Measurements from ENCODE around the gene IGFALS. TPM values are rescaled to one million over a fixed set of nuclear protein-coding genes. Genes with fewer than 3 reads are reported as not detected.
A peak's percentile ranks its signal among the peaks of the same experiment; 100 is the strongest.
"Not testable (repeated sequence)": the region's sequence is repeated elsewhere in the genome, so short reads cannot be mapped to it uniquely, and the experiment has no call there.

IGFALS gene
- total RNA-seq, 2 donors from 2014 or later = 0.82 to 1.9 TPM

DNA sequence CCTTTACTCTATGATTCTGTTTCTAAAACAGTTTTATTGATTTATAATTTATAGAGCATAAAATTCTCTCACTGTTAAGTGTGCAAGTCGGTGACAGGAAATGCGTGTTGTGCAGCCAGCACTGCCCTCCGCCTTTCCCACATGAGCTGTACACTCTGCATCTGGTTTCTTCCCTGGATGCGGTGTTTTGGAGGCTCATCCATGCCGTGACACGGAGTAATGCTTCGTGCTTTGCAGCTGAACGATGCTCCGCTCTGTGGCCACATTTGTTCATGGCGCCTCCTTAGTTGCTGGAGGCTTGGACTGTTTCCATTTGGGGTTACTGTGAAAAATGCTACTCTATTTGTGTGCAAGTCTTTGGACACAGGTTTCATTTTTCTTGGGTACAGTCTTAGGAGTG lies 7.2 kb upstream of the IGFALS start:
- intact Hi-C loops (cut with DNase I) = no loop called here
- Histone ChIP-seq H3K36me3 (no peaks in the 10 kb centered on the region), H3K4me1 (replicated peaks) (no peaks in the 10 kb centered on the region), H3K27ac (no peak overlapping the region), H3K27me3 (replicated peaks; ENCODE audit: insufficient read depth) (no peaks in the 10 kb centered on the region), H3K9me3 (no peaks in the 10 kb centered on the region), H3K4me3 (no peak overlapping the region)
- no peak for DNase-seq (ENCODE audit: low spot score)
- TF ChIP-seq, protein P1, sequence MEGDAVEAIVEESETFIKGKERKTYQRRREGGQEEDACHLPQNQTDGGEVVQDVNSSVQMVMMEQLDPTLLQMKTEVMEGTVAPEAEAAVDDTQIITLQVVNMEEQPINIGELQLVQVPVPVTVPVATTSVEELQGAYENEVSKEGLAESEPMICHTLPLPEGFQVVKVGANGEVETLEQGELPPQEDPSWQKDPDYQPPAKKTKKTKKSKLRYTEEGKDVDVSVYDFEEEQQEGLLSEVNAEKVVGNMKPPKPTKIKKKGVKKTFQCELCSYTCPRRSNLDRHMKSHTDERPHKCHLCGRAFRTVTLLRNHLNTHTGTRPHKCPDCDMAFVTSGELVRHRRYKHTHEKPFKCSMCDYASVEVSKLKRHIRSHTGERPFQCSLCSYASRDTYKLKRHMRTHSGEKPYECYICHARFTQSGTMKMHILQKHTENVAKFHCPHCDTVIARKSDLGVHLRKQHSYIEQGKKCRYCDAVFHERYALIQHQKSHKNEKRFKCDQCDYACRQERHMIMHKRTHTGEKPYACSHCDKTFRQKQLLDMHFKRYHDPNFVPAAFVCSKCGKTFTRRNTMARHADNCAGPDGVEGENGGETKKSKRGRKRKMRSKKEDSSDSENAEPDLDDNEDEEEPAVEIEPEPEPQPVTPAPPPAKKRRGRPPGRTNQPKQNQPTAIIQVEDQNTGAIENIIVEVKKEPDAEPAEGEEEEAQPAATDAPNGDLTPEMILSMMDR (IDR thresholded peaks at IDR 0.05) = no peak
- TF ChIP-seq POLR2AphosphoS5 (IDR thresholded peaks at IDR 0.05) (no peak), POLR2A (IDR thresholded peaks at IDR 0.05) (no peak)
- WGBS = 81% methylated on average over 10 of the region's 10 CpGs

DNA sequence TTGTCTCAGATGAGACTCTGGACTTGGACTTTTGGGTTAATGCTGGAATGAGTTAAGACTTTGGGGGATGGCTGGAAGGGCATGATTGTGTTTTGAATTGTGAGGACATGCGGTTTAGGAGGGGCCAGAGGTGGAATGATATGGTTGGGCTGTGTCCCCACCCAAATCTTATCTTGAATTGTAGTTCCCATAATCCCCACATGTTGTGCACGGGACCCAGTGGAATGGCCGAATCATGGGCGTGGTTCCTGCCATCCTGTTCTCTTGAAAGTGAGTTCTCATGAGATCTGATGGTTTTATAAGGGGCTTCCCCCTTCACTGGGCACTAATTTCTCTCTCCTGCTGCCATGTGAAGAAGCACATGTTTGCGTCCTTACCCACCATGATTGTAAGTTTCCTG lies 5.8 kb upstream of the IGFALS start:
- H3K27ac ChIP-seq; H3K4me3 ChIP-seq; H3K4me1 ChIP-seq (replicated peaks); H3K36me3 ChIP-seq; DNase-seq (ENCODE audit: low spot score); H3K27me3 ChIP-seq (replicated peaks; ENCODE audit: insufficient read depth); H3K9me3 ChIP-seq; intact Hi-C loops (cut with DNase I): not testable (repeated sequence)
- WGBS = 75% methylated on average over 5 of the region's 5 CpGs

DNA sequence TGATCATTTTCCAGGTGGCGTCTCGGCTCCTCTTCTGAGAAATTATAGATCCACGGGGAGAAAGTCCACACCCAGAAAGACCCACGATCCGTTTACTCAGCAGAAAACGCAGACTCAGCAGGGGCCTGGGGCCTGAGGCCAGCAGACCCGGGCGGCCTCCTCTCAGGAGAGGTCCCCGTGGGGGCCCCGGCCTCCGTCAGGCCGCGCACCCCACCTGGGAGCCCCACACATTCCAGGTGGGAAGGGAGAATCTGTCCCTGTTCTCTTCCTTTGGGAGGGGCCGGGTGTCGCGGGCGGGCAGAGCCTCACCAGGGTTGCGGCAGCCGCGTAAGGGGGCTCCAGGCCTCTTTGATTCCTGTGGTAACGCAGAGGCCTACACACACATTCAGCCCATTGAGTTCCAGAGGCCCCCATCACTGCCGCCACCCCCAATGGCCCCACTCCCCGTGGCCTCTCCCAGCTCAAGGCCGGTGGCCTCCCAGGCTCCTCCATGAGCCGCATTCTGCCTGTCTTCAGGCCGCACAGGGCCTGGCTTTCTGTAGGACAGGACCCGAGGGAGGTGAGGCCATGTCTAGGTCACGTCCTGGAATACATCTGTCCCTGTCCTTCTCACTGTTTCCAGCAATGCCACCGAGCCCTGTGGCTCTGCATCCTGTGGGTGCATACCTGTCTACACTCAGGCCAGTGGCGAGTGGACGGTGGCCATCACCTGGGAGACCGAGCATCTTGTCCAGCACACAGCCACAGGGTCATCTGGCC lies 1.6 kb upstream of the IGFALS start:
- WGBS = 75% methylated on average over 31 of the region's 32 CpGs
- intact Hi-C loops (cut with DNase I) = no loop called here
- no peaks in the 10 kb centered on the region for H3K27me3 ChIP-seq (replicated peaks; ENCODE audit: insufficient read depth)
- DNase-seq (ENCODE audit: low spot score) = peak; percentile 3
- no peak overlapping the region for H3K4me3 ChIP-seq
- no peaks in the 10 kb centered on the region for H3K9me3 ChIP-seq
- no peaks in the 10 kb centered on the region for H3K4me1 ChIP-seq (replicated peaks)
- H3K36me3 ChIP-seq = no peaks in the 10 kb centered on the region
- TF ChIP-seq, protein P1 (IDR thresholded peaks at IDR 0.05) = no peak
- TF ChIP-seq POLR2AphosphoS5 (IDR thresholded peaks at IDR 0.05) = no peak
- TF ChIP-seq POLR2A (IDR thresholded peaks at IDR 0.05) = no peak
- H3K27ac ChIP-seq = no peak overlapping the region

DNA sequence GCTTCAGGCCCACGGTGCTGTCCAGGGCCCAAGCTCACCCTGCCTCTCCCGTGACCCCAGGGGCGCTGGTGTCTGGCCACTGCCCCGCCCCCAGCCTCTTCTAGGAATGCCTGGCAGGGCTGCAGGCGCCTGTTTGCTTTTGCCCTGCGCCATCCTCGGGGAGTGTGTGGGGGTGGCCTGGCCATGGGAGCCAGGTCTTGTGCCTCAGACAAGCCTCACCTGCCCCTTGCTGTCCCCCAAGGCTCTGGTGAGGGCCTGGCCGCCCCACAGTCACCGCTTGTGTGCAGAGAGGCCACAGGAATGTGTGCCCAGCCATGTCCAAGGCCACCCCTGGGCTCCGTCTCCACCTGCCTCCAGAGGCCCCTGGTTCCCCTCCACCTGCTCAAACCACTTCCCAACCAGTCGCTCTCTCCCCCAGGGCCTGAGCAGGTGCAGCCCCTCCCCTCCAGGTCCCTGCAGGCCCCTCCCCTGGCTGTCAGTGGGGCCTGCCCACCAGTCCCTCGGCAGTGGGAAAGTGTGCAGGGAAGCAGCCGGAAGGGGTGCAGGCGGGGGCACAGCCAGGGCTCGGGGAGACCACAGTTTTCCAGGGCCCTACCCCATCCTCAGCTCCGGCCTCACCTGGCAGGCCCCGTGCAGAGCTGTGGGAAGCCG lies 841 bp upstream of the IGFALS start:
- Histone ChIP-seq H3K36me3 (no peaks in the 10 kb centered on the region), H3K27ac (no peak overlapping the region), H3K4me1 (replicated peaks) (no peaks in the 10 kb centered on the region), H3K4me3 (no peak overlapping the region), H3K27me3 (replicated peaks; ENCODE audit: insufficient read depth) (no peaks in the 10 kb centered on the region), H3K9me3 (no peaks in the 10 kb centered on the region)
- no peak for DNase-seq (ENCODE audit: low spot score)
- 33% methylated on average over 17 of the region's 18 CpGs for WGBS
- intact Hi-C loops (cut with DNase I) = no loop called here
- no peak for TF ChIP-seq POLR2A (IDR thresholded peaks at IDR 0.05)
- TF ChIP-seq, protein P1 (IDR thresholded peaks at IDR 0.05) = no peak
- no peak for TF ChIP-seq POLR2AphosphoS5 (IDR thresholded peaks at IDR 0.05)

DNA sequence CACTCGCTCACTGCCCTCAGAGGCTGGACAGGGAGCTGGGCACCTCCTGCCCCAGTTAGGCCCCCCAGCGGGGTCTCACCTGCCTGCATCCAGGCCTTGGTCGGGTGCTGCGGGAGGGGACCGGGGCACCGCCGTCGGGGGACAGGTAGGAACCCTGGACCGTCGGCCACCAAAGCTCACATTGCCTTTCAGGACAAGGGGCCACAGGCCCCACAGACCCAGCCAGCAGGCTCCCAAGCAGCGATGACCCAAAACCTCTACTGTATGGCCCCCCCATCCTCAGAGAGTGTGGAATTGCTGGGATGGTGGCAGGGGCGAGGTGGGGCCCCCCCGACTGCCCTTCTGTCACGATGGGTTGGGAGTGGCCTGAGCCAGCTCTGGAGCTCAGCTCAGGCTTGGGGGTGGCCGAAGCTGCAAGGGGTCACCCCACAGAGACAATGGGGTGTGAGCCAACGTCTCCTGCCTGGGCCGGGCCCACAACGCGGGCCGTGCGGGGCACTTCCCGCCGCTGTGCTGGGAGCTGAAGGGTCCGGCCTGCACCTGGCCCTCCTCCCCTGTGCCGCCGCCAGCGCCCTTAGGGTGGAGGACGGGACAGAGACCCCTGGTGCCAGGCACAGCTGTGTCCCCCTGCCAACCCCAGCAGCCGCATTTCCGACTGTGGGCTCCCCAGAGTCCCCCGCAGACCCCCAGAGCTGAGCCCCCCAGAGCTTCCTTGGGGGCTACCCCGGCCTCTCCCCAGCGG lies 498 bp downstream of the IGFALS start:
- DNase-seq (ENCODE audit: low spot score) = no peak
- TF ChIP-seq POLR2A (IDR thresholded peaks at IDR 0.05) (no peak), POLR2AphosphoS5 (IDR thresholded peaks at IDR 0.05) (no peak)
- TF ChIP-seq, protein P1 (IDR thresholded peaks at IDR 0.05) = no peak
- 89% methylated on average over 12 of the region's 33 CpGs for WGBS
- H3K27ac ChIP-seq = no peak overlapping the region
- H3K9me3 ChIP-seq = no peaks in the 10 kb centered on the region
- no peaks in the 10 kb centered on the region for H3K36me3 ChIP-seq
- intact Hi-C loops (cut with DNase I) = no loop called here
- no peaks in the 10 kb centered on the region for H3K27me3 ChIP-seq (replicated peaks; ENCODE audit: insufficient read depth)
- H3K4me1 ChIP-seq (replicated peaks) = no peaks in the 10 kb centered on the region
- H3K4me3 ChIP-seq = no peak overlapping the region

Data from prostate gland (tissue), 2 donors.